Uterus (tissue), 2 donors: ENCODE measurements around the gene OR6N1.

Experiments used
- CTCF ChIP-seq, 4 experiments: fragments of 200-600 bp in 2 of 4; fragments of 450-650 bp in 2 of 4; sonication (generic) in 2 of 4; IDR thresholded peaks; one replicate each; pipeline ENCODE4 v1.5.1; 2016 to 2019; ENCODE audit warnings: antibody characterized with exemption in 4 of 4, mild to moderate bottlenecking in 2 of 4, moderate library complexity in 1 of 4
- POLR2A ChIP-seq, 2 donors: fragments of 450-650 bp; IDR thresholded peaks; one replicate each; pipeline ENCODE4 v1.6.1; 2016; ENCODE audit warnings: antibody characterized with exemption in 2 of 2, mild to moderate bottlenecking in 1 of 2, moderate library complexity in 1 of 2

GRCh38 chr1:158794247-158794646 is 22.3 kb upstream of the OR6N1 start:
- TF ChIP-seq CTCF (IDR thresholded peaks at IDR 0.05) (no peak), POLR2A (IDR thresholded peaks at IDR 0.05) (no peak)
